Non-pigmented ciliary epithelial cell (primary cell): ENCODE measurements around the gene CDH4.
"Not testable (repeated sequence)": the region's sequence is repeated elsewhere in the genome, so short reads cannot be mapped to it uniquely, and the experiment has no call there.

Experiments used
- DNase-seq: peaks from one replicate; pipeline ENCODE4 v3.0.0-alpha.2; 2010; ENCODE audit warnings: low read depth

The CDH4 gene

DNA sequence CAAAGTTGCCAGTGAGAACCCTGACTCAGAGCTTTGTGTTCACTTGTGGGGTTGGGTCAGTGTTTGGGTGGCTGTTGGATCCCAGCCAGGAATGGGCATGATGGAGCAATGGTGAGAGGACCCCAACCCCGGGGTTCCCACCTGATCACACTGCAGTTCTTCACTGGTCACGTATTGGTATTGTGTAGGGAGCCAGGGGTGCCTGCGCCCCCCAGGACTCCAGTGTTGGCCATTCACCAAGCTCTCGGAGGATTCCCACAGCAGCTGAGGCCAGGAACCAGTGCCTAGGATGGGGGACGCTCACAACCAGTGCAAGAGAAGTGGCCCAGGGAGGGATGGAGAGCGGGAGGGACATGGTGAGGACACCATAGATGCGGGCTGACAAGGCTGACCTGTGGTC, 207.2 kb downstream of the CDH4 start:
- DNase-seq, result no peak

DNA sequence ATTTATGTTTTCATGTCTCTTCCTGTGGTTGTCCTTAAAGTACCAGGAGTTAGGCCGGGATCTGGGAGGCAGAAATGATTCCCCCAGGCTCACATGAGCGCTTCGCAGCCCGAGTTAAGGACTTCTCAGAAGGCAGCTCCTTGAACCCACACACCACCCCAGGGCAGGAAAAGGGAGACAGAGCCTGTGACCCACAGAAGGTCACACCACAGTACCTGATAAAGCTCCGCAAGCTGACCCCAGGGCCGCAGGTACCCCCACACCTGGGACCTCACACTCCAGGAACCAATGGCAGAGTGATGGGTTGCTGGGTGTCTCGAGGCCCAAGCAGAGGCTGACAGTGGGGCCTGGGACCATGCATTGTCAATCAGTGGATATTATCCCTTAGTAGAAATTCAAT, 207.6 kb downstream of the CDH4 start:
- DNase-seq, result no peak

DNA sequence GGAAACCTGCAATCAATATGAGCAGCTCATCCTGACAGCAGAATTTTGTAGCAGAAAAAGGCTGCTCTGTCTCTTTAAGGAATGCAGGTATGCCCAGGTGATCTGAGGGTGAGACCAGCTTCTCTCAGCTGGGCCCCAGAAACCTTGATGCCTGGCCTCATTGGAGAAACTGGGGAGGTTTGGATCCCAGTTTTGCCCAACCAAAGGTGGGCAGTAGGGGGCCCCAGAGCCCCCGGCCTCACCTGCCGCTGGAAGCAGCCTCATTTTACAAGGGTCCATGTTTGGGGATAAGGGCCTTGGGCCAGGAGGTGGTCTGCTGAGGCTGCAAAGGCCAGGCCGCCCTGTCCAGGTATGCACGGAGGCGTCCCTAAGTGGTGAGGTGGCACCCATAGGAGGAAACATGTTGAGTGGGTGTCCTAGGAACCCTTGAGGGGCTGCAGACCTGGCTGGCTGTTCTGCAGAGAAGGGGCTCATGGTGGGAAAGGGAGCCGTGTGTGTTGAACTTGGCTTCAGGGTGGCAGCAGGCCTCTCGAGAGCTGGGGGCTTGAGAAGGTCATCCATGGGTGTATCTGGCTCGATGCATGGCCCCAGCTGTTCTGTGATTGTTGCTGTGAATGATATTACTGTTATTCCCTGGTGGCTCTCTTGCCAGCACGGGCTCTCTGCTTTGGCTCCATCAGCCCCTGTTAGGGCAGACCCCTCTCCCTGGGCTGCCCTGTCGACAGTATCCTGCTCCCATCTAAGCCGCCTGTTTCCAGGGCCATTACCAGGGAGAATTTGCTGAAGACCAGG, 208.4 kb downstream of the CDH4 start:
- DNase-seq, result no peak

DNA sequence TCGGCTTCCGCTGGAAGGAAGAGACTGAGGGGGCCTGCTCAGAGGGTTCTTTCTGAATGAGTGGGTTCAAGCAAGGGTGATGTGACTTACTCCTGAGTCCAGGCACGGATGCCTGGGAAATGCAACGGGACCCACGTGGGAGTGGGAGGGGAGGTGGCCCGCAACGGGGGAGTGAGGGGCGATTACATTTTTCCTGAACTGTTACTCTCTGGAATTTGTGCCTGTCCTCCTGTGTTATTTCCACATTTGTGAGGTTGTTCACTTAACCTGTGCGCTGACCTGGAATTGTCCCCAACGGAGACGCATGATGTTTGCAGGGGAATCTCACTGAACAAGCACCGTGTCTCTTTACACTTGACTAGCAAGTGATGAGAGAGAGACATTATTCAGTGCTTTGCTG, 209.4 kb downstream of the CDH4 start:
- DNase-seq, result no peak

DNA sequence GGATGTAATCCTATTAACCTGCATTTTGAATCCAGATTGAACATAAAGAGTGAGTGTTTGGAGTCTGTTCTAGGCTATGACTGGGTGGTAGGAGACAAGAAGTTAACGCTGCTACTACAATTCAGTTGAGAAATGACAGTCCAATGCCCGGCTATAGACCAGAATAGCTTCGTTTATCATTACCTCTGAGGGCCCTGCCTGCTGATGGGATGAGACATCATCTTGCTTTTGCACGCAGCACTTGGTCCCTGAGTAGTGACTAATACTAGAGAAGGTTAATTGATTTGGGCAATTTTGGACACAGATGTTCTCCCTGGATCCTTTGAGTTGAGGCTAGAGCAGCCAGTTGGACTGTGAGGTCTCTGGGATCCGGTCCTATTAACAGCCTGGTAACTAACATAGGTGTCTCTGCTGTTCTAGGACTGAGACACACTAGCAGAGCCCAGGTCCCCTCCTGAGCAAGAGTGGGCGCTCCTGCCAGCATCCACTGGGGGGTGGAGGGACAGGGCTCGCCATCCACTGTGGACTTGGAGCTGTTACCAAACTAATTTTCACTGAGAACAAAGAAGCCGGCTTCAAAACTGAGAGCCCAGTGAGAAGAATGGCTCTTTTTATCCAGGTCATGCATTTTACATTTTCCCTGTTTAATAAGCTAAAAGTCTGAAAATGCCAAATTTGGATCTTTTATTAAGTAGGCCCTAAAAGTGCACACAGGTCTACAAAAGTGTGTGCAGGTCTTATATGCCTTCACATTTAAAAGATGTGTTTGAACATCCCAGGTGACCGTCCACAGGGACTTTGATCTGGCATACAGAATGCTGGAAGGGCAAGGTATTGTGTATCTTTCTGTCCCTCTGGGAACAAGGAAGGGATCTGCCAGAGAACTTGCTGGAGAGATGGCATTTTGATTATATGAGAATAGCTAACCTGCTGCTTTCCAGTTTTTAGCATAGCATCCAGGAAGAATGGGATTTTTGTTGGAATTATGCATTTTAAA, 212.5 kb downstream of the CDH4 start:
- no peak for DNase-seq

DNA sequence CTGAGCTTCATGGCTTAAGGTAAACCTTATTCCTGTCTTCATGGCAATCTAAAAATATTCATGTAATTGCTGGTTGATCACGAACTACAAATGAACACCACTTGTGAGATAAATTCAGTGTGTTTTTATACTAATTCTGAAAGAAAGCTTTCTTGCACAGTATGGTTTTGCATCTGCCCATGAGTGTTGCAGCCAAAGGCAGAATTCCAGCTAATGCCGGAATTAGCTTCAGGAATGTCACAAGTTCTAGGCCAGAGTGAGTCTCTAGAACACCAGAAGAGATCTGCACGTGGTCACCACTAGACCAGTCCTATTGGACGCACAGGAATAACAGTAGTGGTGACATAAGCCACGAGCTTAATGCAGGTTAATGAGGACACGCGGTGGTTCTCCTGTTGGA, 223.7 kb downstream of the CDH4 start:
- no peak for DNase-seq

DNA sequence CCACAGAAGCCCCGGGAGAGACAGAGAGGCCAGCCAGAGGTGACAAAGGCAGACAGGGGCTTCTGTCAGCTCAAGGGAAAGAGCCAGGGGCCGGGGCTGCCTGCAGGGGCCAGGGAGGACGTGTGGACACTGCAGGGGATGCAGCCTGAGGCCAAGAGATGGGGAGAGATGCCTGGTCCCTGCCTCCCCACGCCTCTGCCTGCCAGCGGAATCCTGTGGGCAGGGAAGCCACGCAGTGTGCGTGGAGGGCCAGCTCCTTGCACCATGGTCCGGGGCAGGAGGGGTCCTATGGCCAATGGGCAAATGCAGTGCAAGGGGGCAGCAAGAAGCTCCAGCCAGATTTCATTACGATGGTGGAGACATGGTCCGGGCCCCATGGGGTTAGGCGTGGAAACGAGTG, 224.9 kb downstream of the CDH4 start:
- DNase-seq, result no peak

DNA sequence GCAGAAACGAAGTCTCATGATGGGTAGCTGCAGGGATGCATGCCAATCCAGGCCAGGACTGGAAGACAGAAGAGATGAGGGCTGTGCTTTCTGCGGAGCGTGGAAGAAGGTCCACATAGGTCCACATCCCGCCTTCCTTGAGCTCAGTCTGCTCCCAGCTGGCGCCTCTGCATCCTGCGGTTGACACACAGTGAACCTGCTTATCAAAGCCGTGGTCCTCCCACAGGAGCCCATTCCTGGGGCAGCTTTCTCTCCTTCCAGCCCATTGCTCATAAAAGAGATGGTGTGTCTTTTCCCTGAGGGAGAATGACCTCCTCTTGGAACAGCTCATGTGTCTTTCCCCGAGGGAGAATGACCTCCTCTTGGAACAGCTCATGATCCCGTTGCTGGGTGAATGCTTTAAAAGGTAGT, 225.4 kb downstream of the CDH4 start:
- DNase-seq, result no peak

DNA sequence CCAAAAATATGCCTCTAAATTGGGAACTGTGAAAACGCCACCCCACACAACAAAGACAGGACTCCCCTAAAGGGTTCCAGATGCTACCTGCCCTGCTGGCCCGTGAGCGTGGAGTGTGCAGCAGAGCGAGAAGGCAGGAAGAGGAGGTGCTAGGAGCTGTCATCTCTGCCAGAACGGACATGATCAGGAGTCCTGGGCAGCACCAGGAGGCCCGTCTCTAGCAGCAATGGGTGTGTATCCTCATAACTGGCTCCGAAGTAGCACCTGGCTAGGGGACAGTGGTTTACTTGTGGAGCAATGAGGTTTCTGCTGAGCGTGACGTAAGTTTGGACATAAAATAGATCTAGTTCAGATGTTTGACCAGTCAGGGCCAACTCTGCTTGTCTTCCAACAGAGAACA, 226.0 kb downstream of the CDH4 start:
- no peak for DNase-seq

DNA sequence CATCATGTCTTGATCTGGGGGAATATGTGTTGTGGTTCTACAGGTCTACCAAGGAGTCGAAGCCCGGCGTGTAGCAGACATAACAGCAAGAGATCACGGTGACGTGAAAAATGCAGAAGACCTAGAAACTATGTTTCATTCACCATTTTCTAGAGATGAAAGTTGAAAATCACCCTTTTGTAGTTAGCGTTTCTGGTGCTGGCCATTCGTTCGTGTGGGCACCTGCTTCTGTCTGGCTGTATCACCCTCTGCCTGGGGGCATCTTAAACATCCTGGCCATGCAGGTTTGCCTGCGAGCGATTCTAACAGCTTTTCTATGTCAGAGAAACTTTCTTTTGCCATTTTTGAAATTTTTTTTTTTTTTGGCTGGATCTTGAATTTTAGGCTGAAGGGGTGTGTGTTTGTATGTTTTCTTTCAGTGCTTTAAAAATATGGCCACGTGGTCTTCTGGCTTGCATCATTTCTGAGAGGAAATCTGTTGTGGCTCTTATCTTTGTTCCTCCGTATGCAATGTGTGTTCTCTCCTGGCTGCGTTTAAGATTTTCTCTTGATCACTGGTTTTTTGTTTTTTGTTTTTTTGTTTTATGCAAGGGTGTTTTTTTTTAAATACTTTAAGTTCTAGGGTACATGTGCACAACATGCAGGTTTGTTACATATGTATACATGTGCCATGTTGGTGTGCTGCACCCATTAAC, 226.7 kb downstream of the CDH4 start:
- no peak for DNase-seq

DNA sequence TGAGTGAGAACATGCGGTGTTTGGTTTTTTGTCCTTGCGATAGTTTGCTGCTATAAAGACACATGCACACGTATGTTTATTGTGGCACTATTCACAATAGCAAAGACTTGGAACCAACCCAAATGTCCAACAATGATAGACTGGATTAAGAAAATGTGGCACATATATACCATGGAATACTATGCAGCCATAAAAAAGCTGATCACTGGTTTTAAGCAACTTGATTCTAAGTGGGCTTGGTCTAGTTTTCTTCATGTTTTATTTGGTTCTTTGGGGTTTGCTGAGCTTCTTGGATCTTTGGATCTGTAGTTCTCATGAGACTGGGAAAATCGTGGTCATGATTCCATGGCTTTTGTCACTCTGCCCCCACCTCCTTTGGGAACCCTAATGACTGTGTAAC, 227.4 kb downstream of the CDH4 start:
- not testable (repeated sequence) for DNase-seq

DNA sequence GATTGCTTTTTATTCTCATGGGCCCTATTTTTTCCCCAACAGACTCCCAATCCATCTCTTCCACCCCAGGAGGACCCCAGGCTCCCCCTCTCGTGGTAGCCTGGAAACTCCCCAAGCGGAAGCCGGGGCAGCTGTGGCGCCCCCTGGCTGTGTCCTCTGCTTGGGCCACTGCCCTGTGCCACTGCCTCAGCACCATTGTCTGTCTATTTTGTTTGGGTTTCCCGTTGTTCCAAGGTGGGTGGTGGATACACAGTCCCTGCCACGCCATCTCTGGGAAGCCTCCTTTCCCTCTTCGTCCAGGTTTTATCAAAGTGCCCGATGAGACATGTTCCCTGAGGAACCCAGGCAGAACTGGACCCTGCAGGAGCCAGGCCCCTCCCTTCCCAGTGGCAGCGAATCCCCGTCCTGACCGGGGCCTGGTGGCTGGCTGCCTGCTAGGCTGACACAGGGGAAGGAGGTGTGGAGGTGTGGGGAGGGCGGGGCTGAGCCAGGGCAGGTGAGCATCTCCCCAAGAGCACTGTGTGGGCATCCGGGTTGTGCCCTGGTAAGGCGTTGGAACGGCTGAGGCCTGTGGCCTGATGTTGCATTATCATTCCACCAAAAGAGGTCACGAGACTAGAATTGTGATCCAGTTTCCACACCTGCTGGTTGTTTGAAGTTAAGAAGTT, 228.2 kb downstream of the CDH4 start:
- DNase-seq, result no peak

DNA sequence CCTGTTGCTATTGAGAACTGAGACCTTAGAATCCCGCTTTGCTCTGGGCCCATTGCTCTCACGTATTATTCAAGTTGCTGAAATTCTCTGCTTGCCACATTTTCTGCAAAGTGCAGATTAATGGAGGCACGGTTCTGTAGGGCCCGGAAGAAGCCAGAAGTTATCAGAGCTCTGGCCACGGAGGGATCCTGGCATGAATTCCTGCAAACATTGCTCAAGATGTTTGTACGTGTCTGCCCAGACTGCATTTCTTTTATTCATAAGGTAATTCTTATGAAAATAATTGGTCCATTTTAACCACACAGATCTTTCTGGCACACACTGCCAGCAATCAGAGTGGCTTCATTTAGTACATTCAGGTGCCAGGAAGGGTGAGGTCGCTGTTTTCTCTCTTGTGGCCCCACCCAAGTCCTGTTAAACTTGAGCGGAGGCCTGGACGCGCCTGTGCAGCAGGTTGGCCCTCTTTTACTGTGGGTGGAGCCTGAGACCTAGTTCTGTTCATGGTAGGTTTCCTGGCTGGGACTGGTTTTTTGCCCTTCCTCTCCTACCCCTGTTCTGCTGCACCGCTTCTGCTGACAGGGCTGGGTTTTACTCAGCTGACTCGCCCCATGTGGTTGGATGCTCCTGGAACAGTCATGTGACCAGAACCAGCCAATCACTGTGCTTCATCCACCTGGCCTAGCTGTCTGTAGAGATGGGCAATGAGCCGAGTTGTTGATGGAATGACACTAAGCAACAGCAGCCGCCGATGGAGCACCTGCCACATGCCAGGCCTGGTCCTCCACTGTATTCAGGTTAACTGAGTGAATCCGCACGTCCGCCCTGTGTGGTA, 230.2 kb downstream of the CDH4 start:
- DNase-seq, result no peak

DNA sequence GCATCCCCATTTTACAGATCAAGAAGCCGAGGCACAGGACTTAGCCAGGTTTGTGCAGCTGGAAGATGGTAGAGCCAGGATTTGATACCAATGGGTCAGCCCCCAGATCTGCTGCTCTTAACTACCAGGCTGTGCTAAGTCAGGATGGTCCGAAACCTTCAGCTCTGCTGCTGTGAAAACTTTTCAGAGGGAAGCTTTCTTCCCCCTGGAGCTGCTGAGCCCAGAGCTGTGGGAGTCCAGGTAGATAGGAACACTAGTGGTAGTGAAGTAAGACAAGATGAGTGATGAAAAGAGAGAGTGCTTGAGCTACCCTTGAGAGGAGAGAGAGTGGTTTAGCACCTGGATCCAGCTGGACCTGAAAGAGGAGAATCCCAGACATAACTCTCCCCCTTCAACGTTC, 230.8 kb downstream of the CDH4 start:
- no peak for DNase-seq

DNA sequence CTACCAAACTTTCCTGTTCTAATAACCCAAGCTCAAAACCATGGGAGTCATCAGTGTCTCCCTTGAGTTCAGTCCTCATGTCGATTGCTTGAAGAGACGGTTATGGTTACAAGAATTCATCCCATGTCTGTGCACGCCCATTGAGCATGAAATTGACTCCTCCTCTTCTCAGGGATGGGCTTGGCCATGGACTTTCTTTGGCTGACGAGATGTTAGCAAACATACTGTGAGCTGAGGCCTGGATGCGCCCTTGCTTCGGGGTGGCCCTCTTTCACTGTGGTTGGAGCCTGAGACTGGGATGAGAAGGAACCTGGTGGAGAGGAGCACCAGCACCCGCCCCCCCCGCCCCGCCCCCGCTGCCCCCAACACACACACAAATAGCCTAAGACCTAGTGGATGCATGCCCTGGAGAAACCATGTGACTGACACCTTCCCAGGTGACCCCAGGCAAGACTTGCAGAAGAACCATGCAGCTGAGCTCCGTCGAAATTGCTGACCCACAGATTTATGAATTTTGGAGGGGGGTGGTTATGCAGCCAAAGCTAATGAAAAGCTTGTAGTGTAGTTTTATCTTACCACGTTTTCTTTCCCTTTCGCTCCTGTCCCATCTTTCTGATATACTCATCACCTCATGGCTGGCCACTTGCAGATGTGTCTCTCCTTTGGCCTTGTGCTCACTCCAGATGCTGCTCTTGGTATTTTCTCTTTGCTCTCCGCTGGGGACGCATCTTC, 231.4 kb downstream of the CDH4 start:
- no peak for DNase-seq

DNA sequence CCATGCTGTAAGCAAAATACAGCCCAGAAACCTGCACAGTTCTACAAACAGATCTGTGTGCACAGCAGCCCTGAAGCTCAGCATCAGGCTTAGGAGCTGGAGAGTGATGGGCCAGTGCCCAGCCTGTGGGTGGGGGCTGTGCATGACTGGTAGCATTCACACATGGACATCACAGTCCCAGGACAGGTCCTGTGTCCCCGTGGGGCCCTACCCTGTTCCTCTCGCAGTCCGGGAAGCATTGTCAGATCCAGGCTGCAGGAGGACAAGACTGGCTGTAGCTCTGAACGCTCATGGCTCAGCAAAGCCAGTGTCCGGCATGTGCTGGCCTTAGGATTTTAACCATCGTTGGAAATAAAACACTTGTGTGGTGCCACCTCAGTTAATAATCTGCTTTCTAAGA, 234.1 kb downstream of the CDH4 start:
- no peak for DNase-seq

DNA sequence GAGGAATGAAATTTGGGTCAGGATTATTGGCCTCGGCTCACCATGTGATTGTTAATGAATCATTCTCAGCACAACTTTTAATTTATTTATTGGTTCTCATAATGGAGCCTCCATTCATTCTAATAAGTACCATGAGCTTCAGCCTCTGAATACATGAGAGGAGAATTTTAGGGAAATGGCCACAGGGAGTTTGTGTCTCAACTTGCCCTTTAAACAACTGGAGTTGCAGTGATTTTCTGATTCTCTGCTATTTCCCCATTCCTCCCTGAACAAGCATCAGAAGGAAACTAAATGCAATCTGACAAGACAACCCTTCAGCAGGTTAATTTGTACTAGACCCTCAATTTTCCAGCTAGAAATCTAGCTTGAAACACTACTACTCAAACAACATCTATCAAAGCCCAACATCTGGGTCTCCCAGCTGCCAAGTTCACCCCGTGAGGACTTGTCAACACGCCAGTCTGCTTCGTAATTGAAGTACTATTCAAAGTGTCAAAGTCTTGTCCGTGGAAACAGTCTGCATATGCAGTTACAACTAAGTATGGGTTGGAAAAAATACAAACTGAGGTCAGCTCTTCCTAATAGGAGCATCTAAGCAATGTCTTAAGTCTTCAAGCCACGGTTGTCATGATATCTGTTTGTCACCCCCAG, 235.4 kb downstream of the CDH4 start:
- no peak for DNase-seq

DNA sequence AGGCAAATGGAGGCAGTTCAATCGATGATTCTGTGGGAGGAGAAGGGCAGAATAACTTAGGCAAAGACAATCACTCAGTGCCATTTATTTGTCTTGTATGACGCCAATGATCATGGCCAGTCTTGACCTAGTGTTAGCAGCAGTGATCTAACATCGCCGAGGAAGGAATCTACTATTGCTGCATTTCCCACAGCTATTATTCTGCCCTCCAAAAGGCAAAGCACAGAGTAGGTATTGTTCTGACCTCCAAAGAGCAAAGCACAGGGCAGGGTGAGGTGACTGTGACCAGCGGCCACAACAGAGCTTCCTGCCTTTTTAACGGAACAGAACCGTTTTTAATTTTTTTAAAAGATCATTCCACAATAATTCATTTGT, 235.9 kb downstream of the CDH4 start:
- no peak for DNase-seq

DNA sequence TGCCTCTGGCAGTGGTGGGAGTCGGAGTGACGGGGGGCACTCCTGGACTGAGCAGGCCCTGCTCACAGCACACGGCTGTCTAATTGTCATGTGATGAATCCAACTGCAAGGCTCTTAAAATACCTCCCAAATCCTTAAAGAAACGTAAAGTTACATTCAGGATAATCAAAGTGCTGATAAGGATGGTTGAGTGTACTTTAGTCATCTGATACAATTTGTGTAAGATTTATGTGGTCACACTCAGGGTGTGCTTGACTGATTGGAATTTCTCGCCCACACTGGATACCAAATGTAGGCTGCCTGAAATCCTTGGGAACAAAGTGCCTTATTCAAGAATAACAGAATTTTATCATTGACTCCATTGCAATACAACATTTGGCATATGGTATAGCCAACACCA, 238.7 kb downstream of the CDH4 start:
- no peak for DNase-seq

DNA sequence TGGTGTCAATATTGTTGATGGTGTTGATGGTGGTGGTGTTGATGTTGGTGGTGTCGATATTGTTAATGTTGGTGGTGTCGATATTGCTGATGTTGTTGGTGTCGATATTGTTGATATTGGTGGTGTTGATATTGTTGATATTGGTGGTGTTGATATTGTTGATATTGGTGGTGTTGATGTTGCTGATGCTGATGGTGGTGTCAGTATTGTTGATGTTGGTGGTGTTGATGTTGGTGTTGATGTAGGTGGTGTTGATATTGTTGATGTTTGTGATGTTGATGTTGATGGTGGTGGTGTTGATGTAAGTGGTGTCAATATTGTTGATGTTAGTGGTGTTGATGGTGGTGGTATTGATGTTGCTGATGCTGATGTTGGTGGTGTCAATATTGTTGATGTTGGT, 240.0 kb downstream of the CDH4 start:
- no peak for DNase-seq
